Activated CD4-positive, alpha-beta T cell treated with anti-CD3 and anti-CD28 coated beads, Interleukin-2, amount 50 U/mL, for 16 hours (primary cell): ENCODE data around the gene TRAF5.
"Not testable (repeated sequence)": the region's sequence is repeated elsewhere in the genome, so short reads cannot be mapped to it uniquely, and the experiment has no call there.

ENCODE experiments used
- DNase-seq: peaks from one replicate; pipeline ENCODE4 v3.0.0-alpha.2; 2020

TRAF5 gene

DNA sequence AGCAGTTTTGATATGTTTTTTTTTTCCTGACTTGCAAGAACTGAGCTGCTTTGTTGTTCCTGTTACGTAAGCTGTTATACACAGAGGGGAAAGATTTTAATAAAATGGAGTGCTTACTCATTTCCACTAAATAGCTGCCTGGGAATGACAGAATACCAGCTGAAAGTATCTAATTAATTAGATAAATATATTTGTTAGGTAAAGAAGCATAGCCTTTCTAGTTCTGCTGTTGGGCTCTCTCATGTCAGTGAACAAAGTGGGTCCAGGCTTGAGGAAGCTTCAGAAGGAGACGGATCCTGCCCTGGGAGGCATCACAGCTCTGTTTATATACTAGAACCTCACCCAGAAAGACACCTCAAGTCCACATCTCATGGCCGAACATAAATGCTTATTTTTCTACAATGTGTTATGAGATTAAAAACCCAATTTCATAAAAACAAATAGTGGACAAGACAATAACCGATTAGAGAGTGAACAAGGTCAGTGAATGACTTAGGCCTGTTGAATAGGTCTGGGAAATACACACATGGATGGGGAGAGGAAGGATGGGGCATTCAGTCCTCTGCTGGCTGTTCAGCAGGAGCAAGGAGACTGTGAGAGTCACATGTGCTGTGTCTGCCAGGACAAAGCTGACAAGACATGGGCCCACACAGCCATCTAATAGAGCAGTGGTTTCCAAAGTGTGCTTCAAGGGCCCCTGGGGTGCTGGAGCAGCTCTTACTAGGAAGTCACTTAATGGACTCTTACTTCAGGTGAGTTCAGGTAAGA lies 20.6 kb downstream of the TRAF5 start:
- no peak for DNase-seq

GRCh38 chr1:211348547-211348946 lies 21.9 kb downstream of the TRAF5 start:
- DNase-seq: no peak

- no peak for DNase-seq
Measured at GRCh38 chr1:211349741-211350140, 23.1 kb downstream of the TRAF5 start.

DNA sequence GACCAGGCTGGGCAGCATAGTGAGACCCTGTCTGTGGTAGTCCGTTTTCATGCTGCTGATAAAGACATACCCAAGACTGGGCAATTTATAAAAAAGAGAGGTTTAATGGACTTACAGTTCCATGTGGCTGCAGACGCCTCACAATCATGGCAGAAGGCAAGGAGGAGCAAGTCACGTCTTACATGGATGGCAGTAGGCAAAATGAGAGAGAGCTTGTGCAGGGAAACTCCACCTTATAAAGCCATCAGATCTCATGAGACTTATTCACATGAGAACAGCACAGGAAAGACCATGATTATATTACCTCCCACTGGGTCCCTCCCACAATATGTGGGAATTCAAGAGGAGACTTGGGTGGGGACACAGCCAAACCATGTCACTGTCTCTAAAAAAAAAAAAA lies 25.4 kb downstream of the TRAF5 start:
- not testable (repeated sequence) for DNase-seq

GRCh38 chr1:211352465-211352864 lies 25.8 kb downstream of the TRAF5 start:
- DNase-seq: no peak

DNA sequence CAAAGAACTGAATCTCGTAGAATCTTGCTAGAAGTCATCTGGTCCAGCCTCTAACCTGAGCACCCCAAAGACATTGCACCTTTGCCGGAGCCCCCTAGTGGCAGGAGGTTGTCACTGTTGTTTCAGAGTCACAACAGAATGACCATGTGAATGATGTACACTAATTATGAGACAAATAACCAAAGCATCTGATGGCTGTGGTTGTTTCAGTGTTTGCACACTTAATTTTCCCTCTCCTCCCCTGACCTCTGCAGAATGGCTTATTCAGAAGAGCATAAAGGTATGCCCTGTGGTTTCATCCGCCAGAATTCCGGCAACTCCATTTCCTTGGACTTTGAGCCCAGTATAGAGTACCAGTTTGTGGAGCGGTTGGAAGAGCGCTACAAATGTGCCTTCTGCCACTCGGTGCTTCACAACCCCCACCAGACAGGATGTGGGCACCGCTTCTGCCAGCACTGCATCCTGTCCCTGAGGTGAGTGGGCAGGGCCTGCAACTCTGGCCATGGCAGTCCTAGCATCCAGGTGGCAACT lies 26.4 kb downstream of the TRAF5 start:
- peak; percentile 67 for DNase-seq

DNA sequence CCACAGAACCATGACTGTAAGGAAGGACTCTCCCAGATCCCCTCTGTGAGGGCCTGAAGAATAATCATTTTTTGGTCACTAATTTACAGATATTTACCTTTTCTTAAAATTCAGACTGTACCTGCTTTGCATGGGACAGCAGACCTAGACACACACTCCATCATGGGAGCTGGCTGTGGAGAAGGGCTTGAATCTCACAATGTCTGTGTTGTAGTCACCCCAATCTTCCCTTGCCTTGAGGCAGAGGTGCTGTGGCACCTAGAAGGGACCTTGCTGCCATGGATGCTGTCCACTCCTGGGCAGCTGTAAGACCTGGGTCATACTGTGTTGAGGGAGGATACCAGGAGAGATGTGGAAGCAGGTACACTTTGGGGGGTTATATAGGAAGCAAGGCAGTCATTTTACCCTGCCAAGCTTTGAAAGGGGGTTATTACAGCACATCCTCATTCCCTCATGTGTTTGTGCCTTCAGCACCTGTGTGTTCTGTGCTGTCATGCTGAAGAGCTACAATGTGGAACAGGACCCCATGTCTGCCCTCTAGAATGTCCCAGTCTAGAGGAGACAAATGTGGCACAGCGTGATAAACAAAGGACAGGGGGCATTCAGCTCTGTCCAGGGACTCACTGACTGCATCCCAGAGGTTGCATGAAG lies 27.1 kb downstream of the TRAF5 start:
- DNase-seq: no peak

DNA sequence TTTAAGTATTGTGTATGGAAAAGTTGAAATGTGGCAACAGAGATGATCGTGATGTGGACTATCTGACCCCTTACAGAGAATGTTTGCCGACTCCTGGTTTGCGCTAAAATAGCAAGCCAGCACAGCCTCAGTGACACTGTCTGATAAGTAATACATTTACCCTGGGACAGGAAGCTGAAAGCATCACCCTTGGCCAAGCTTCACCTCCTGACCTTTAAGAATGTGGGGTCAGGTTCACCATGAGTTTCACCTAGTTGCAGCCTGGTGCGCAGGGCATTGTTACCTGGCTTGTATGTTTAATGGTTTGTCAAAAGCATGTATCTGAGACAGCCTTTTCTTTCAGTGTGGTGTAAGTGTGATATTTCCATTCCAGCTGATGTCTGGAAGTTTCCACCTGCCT lies 29.2 kb downstream of the TRAF5 start:
- DNase-seq: no peak

DNA sequence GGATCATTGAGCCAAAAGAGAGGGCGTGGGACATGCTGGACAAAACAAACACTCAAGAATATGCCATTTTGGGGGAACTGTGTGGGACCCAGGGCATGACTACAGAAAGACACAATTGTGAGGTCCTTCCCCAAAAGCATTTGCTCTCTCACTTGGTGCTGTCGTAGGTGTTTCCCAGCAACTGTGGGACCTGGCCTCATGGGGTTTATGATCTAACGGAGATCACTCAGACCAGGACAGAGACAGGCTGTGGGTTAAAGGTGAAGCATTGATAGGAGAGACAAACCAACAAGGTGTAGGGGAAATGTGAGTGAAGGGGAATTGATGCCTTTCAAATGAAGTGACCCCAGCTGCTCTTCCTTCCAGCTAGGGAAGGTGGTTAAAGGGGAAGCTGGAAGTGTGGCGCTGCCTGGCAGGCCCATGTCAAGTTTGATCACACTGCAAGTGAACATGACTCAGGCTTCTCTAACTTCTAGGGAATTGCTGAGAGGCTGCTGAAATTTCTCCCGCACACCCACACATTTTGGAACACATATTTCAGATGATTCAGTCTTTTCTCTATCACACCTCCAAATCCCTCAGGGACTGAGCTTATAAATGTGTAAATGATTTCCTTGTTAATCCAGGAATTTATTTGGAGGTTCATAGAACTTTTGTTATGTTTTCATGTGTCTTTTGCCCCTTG lies 30.2 kb downstream of the TRAF5 start:
- DNase-seq: no peak

GRCh38 chr1:211358685-211359084 lies 32.1 kb downstream of the TRAF5 start:
- no peak for DNase-seq

GRCh38 chr1:211359876-211360275 lies 33.2 kb downstream of the TRAF5 start:
- DNase-seq: no peak

DNA sequence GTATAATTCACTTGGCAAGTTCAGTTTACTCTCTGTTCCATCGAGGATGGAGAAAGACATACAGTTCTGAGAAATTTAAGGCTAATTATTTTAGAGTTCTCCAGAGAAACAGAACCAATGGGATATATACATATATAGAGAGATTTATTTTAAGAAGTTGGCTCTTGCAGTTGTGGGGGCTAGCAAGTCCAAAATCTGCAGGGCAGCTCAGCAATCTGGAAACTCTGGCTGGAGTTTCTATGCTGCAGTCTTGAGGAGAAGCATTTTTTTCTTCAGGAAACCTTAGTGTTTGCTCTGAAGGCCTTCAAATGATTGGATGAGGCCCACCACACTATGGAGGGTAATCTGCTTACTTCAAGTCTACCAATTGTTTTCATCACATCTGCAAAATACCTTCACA lies 34.6 kb downstream of the TRAF5 start:
- DNase-seq: no peak

GRCh38 chr1:211369640-211370039 lies 43.0 kb downstream of the TRAF5 start:
- DNase-seq: no peak

- no peak for DNase-seq
Measured at GRCh38 chr1:211370669-211371068, 44.0 kb downstream of the TRAF5 start.

- no peak for DNase-seq
Measured at GRCh38 chr1:211371406-211372105, 44.9 kb downstream of the TRAF5 start.

DNA sequence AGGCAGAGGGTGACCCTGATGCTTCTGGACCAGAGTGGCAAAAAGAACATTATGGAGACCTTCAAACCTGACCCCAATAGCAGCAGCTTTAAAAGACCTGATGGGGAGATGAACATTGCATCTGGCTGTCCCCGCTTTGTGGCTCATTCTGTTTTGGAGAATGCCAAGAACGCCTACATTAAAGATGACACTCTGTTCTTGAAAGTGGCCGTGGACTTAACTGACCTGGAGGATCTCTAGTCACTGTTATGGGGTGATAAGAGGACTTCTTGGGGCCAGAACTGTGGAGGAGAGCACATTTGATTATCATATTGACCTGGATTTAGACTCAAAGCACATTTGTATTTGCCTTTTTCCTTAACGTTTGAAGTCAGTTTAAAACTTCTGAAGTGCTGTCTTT lies 45.8 kb downstream of the TRAF5 start:
- DNase-seq: no peak

- DNase-seq: no peak
Measured at GRCh38 chr1:211375146-211375818, 48.6 kb downstream of the TRAF5 start.

DNA sequence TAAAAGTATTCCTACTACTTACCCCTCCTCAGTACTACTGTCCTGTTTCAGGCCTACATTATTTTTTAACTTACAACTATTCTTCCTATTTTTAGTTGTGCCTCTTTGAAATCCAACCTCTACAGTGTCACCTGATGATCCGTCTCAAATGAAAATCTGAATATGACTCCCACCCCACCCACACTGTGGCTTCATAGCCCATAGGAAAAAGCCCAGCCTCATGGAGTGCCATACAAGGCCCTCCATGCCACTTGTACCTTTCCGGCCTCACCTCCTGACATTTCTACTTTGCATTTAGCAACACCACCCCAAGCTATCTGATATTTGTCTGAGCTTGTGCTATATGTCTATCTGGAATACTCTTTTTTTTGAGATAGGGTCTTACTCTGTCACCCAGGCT lies 49.3 kb downstream of the TRAF5 start:
- DNase-seq: no peak

GRCh38 chr1:211376807-211377470 lies 50.3 kb downstream of the TRAF5 start:
- DNase-seq: no peak

DNA sequence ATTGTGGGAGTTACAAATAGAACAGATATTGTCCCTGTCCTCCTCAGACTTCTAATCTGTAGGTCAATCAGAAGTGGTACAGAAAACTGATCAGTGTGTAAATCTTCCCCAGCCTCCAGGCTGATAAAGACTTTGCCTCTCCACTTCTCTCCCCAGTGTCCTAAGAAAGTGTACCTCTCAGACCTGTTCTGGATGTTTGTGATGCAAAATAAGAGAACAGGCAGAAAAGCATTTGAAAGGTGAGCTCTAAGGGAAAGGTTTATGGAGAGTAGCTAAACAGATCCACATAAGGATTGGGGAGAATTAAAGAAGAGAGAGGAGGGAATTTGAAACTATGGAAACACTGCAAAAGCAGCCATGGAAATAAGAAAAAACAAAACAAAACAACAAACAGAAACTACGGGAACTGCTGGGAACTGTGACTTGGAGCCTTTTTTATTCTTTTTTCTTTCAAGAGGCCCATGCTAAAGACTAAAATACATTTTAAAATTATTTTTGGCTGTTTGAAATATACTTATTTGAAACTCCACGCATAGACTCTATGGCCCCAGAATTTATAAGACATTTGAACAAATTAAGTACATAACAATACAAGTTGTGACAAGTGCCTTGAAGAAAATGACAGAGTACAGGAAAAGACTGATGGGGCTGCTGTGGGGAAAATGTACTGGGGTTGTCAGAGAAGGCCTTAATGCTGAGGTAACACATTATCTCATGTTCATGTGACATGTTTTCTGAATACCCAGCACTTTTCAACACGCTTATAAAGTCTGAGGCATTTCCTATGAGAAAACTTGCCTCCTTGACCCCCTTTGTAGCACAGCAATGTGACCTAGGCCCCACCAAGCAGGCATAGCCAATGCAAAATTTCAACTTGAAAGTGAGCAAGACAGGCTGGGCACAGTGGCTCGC lies 51.2 kb downstream of the TRAF5 start:
- DNase-seq: no peak

DNA sequence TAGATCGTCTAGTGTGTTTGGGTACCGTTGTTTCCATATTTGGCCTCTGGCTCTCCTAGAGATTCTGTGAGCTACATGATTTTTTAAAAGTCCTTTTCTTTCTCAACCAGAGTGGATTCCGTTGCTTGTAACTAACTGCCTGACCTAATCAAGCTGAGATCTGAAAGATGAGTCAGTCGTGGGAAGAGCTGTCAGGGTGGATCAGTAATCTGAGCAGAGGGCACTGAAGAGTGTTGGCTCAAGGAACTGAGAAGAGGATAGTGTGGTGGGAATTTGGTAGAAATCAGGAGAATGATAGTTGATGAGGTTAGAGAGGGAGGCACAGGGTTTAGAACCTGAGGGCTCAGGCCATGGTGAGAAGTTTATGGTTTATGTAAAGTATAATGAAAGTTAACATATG lies 52.2 kb downstream of the TRAF5 start:
- peak; percentile 40 for DNase-seq
